ENCODE data around the gene CEACAM20.
"Not testable (repeated sequence)": the region's sequence is repeated elsewhere in the genome, so short reads cannot be mapped to it uniquely, and the experiment has no call there.

Gene CEACAM20

DNA sequence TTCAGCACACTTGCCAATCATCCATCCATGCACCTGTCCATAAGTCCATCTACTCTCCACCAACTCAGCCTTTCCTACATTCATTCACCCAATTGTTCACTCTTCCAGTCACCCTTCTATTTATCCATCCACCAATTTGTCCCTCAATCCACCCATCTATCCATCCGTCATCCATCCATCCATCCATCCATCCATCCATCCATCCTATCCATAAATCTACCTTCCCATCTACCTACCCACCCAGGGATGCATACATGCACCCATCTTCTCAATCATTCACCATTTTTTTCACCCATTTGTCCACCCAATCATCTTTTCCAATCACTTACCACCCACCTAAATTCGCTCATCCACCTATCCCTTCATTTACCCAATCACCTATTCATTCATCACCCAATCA is 14.6 kb upstream of the CEACAM20 start:
- no peak for DNase-seq

DNA sequence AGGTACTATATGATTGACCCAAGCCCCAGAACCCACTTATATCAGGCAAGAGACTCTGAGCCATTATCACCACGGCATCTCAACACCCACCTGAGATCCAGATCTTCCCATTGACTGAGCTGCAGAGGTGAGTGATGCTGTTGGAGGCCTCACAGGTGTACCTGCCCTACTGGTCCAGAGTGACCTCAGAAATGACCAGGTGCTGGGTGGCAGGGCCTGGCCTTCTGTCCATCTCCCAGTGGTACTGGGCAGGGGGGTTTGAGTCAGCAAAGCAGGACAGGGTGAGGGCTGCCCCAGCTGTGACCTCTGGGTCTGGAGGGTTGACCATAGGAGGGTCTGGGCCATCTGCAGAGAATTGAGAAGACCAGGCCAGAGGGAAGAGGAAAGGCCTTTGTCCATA is 13.2 kb upstream of the CEACAM20 start:
- DNase-seq: no peak

DNA sequence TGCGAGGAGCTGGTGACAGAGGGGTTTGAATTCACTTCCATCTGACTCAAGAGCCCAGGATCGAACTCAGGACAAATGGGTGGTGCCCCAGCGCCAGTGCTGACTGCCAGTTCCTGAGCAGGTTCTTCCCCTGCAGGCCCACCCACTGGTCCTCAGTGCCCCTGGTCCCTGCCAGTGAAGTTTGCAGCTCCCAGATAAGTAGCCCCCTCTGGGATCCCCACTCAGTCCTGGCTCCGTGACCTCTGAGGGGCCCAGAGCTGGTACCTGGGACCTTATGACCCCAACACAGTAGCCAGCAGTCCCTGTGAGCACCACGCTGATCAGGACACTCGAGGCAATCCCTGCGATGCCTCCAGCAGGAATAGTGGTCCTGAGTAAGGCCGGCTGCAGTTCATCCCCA is 11.3 kb upstream of the CEACAM20 start:
- no peak for DNase-seq

DNA sequence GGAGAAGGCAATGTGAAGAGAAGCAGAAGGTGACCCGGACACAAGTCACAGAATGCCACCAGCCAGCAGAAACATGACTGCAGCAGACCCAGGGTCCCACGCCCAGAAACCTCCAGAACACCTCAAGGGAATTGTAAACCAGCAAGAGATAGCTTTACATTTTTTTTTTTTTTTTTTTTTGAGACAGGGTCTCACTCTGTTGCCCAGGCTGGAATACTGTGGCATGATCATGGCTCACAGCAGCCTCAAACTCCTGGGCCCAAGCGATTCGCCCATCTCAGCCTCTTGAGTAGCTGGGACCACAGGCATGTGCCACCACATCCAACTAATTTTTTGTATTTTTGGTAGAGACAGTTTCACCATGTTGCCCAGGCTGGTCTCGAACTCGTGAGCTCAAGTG is 10.5 kb upstream of the CEACAM20 start:
- no peak for DNase-seq

DNA sequence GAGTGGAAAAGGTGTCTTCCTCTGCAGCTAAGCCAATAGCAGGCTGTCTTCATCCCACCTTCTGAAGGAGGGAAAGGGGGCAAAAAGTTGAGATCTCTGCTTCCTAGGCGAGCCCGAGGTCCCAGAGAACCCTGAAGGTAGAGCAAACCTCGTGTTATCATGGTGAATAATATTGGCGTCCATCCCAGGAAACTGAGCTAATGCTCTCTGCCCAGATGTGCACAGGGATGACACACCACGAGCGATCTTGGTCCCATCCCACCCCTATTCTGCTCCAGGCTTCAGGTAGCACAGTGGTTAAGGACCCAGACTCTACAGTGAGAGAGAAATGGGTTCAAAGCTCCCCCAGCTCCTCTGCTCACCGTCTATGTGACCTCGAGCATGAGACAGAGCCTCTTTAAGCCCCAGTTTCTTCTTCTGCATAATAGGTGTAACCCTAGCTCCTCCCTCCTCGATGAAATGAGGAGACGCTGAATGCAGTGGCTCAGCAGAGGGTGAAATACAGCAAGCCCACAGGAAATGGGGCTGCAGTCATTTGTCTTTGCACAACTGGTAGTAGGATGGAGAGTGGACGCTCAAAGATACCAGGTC is 9.9 kb upstream of the CEACAM20 start:
- no peak for DNase-seq

DNA sequence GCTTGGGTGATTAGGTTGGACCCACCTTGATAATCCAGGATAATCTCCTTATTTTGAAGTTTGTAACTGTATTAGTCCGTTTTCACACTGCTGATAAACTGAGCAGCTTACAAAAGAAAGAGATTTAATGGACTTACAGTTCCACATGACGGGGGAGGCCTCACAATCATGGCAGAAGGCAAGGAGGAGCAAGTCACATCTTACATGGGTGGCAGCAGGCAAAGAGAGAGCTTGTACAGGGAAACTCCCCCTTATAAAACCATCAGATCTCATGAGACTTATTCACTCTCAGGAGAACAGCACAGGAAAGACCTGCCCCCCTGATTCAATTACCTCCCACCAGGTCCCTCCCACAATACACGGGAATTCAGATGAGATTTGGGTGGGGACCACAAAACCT is 5.9 kb upstream of the CEACAM20 start:
- not testable (repeated sequence) for DNase-seq

- DNase-seq: no peak
Measured at GRCh38 chr19:44532819-44533218, 3.3 kb upstream of the CEACAM20 start.

GRCh38 chr19:44530777-44531176 is 1.3 kb upstream of the CEACAM20 start:
- DNase-seq: no peak

- DNase-seq: no peak
Measured at GRCh38 chr19:44527554-44527953, 1.9 kb downstream of the CEACAM20 start.

DNA sequence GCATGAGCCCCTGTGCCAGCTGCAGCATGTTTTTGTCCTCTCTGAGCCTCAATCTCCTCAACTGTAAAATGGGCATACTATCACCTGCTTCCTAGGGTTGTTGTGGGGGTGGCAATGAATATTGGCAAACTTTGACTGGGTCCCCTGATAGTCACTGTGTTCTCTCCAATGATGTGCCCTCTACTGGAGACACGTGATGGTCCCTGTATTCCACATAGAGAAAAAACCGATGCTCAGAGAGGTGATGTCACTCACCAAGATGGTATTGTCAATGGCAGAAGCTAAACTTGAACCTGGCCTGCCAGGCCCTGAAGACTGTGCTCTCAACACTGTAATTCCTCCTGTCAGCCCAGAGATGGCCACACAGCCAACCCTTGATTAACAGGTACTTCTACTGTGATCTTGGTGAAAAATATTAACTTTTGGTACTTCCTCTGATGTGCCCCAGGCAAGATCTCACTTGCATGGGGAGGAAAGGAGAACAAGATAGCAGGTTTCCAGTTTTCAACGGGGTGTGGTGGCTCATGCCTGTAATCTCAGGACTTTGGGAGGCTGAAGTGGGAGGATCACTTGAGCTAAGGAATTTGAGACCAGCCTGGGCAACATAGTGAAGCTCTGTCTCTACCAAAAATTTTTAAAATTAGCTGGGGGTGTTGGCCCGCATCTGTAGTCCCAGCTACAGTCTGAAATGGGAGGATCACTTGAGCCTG is 3.6 kb downstream of the CEACAM20 start:
- no peak for DNase-seq

- DNase-seq: no peak
Measured at GRCh38 chr19:44521370-44521769, 8.1 kb downstream of the CEACAM20 start.

DNA sequence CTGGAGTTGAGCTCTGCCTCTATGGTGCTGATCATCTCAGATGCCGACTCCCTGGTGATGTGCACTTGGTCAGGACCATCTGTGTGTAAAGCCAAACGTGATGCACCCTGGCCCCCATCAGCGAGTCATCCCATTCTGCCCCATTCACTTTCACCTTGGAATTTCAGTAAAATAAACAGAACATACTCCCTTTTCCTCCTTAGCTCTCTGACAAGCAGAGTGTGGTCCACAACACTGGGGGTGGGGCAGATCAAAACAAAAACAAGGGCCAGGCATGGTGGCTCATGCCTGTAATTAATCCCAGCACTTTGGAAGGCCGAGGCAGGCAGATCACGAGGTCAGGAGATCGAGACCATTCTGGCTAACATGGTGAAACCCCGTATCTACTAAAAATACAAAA is 12.3 kb downstream of the CEACAM20 start:
- no peak for DNase-seq

DNA sequence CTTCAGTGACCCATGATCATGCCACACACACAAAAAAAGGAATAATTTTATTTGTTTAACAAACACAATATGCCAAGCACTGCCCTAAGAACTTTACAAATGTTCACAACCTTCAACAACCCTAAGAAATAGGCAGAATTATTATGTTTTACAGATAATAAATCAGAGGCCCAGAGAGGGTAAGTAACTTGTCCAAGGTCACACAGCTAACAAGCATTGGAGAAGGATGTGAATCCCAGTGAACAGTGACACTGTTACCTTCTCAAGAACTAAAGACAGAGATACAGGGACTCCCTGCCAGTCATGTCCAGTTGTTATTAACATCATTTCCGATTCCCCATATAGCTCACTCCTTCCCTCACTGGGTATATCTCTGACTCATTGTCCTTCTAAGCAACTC is 13.6 kb downstream of the CEACAM20 start:
- DNase-seq: no peak

DNA sequence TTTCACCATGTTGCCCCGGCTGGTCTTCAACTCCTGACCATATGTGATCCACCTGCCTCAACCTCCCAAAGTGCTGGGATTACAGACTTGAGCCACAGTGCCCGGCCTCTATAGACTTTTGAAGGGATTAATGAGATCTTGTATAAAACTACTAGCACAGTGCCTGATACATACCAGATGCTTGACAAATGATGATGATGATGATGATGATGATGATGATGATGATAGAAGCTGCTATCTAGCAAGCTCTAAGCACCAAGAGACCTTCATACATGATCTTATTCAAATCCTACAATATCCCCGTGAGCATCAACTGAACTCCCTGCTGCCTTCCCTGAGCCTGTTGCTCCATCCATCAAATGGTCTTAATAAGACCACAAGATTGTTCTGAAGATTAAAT is 14.4 kb downstream of the CEACAM20 start:
- DNase-seq: no peak

GRCh38 chr19:44512326-44513298 is 16.9 kb downstream of the CEACAM20 start:
- DNase-seq: no peak

DNA sequence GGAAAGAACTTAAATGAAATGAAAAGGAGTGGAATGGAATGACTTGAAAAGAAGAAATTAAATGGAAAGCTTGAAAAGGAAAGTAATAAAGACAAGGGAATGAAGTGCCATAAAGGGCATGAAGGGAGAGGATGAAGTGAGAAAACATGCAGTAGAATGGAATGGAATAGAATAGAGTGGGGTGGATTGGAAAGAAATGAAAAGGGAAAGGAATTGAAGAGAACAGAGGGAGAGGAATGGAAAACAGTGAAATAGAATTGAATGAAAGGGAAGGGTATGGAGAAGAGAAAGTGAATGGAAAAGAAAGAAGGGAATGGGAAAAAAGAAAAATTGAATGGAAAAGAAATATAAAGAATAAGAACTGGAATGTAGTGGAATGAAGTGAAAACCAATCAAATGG is 20.0 kb downstream of the CEACAM20 start:
- no peak for DNase-seq

- DNase-seq: peak; percentile 96
Measured at GRCh38 chr19:44499962-44500949, 29.2 kb downstream of the CEACAM20 start, which contains the start of gene ZNF180. Gene ZNF180 (minus strand): TSS chr19:44500522. CDS start chr19:44497334, 3,188 bp downstream.

DNA sequence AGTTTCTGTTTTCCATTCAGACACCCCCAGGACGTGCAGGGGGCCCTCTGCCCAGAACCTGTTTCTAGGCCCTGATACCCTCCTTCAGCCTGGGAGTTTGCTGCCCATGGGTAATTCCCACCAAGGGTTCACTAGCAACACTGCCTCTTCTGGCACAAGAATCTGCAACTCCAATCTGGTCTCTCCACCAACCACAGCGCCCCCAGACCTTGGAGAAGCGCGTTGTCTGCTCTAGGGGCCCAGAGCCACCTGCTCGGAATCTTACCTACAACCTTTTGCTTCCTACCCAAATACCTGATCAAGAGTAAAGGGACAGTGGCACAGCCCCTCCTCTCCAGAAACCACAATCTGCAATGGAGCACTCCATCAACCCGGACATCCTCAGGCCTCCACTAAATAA is 29.9 kb downstream of the CEACAM20 start:
- no peak for DNase-seq

GRCh38 chr19:44498988-44499387 is 30.5 kb downstream of the CEACAM20 start:
- DNase-seq: no peak

DNA sequence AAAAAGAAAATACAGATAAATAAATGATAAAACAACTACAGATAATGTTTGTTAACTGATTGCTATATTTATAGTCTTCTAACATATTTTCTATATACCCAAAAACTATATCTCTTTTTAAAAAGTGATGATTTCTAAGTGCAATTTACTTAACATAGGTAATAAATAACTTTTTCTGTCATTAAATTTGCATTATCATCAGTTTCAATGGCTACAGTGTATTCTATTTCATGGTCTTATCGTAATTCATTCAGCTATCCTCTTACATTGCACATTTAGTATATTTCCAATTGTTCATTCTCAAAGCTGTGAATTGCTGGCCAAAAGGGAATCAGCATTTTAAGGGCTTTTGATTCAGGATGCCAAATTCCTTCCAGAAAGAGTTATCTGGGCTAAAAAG is 32.8 kb downstream of the CEACAM20 start:
- DNase-seq: no peak

GRCh38 chr19:44476559-44477408 is 52.7 kb downstream of the CEACAM20 start:
- DNase-seq: no peak

All from midbrain (tissue), 1 donor.